A549 (cell line): ENCODE data around the gene FKBP2. TPM values are rescaled to one million over a fixed set of nuclear protein-coding genes. Genes with fewer than 3 reads are reported as not detected.
A peak's percentile ranks its signal among the peaks of the same experiment; 100 is the strongest.

Experiments
- BHLHE40 ChIP-seq: IDR thresholded peaks from 2 replicates; pipeline ENCODE4 v1.6.1; 2012; ENCODE audit warnings: low read depth, low read length, inconsistent platforms
- CBX2 ChIP-seq: fragments of 200-600 bp; sonication (generic); IDR thresholded peaks from 2 replicates; pipeline ENCODE4 v1.6.1; 2016; ENCODE audit warnings: low read depth, mild to moderate bottlenecking, borderline replicate concordance
- CHD2 ChIP-seq: fragments of 150-350 bp; IDR thresholded peaks from 2 replicates; pipeline ENCODE4 v1.6.1; 2014; ENCODE audit warnings: low read length; ENCODE audit not compliant: partially characterized antibody
- CHD4 ChIP-seq: fragments of 200-600 bp; sonication (generic); IDR thresholded peaks from 2 replicates; pipeline ENCODE4 v1.6.1; 2016; ENCODE audit warnings: antibody characterized with exemption, mild to moderate bottlenecking, borderline replicate concordance
- EHMT2 ChIP-seq: fragments of 200-600 bp; sonication (generic); IDR thresholded peaks from 2 replicates; pipeline ENCODE4 v1.6.1; 2016; ENCODE audit warnings: antibody characterized with exemption, low read depth, mild to moderate bottlenecking, moderate library complexity
- EP300 ChIP-seq, 2 experiments: fragments of >200 bp; sonication (Bioruptor Twin); formaldehyde crosslinking; IDR thresholded peaks; 2 replicates in 1 of 2; 3 replicates in 1 of 2; pipeline ENCODE4 v1.6.1; 2016 to 2017
- FOSL2 ChIP-seq, 2 experiments: fragments of 450-650 bp in 1 of 2; fragments of >200 bp in 1 of 2; sonication (Bioruptor Twin) in 1 of 2; formaldehyde crosslinking; IDR thresholded peaks; 2 replicates each; pipeline versions ENCODE4 v1.5.0 to v1.6.1; 2016 to 2020; ENCODE audit warnings: mild to moderate bottlenecking in 1 of 2, moderate library complexity in 1 of 2
- FOXS1 ChIP-seq: fragments of 250-450 bp; sonication (Bioruptor Pico); IDR thresholded peaks from 2 replicates; pipeline ENCODE4 v1.5.0; 2020; ENCODE audit warnings: mild to moderate bottlenecking, moderate library complexity
- GATA3 ChIP-seq: IDR thresholded peaks from 2 replicates; pipeline ENCODE4 v1.6.1; 2012; ENCODE audit warnings: borderline replicate concordance
- HDAC2 ChIP-seq: fragments of 200-600 bp; sonication (generic); IDR thresholded peaks from 2 replicates; pipeline ENCODE4 v1.6.1; 2016
- HEYL ChIP-seq: fragments of 250-450 bp; sonication (Bioruptor Pico); IDR thresholded peaks from 2 replicates; pipeline ENCODE4 v1.8.0; 2021; ENCODE audit warnings: mild to moderate bottlenecking, moderate library complexity
- HMGXB4 ChIP-seq: fragments of 250-450 bp; sonication (Bioruptor Pico); IDR thresholded peaks from 2 replicates; pipeline ENCODE4 v1.5.0; 2021; ENCODE audit warnings: mild to moderate bottlenecking, moderate library complexity, borderline replicate concordance
- HOXA7 ChIP-seq: fragments of 250-450 bp; sonication (Bioruptor Pico); IDR thresholded peaks from 2 replicates; pipeline ENCODE4 v1.5.0; 2020; ENCODE audit warnings: mild to moderate bottlenecking, moderate library complexity
- JUN ChIP-seq, 2 experiments: fragments of >200 bp; sonication (Bioruptor Twin); formaldehyde crosslinking; IDR thresholded peaks; 2 replicates in 1 of 2; 3 replicates in 1 of 2; pipeline ENCODE4 v1.6.1; 2016 to 2017
- JUNB ChIP-seq: fragments of >200 bp; sonication (Bioruptor Twin); formaldehyde crosslinking; IDR thresholded peaks from 2 replicates; pipeline ENCODE4 v1.6.1; 2016
- KDM5A ChIP-seq: fragments of 200-600 bp; sonication (generic); IDR thresholded peaks from 2 replicates; pipeline ENCODE4 v1.6.1; 2016; ENCODE audit warnings: antibody characterized with exemption, mild to moderate bottlenecking
- MAFK ChIP-seq: fragments of 450-650 bp; IDR thresholded peaks from 2 replicates; pipeline ENCODE4 v1.6.1; 2014; ENCODE audit not compliant: partially characterized antibody
- MAX ChIP-seq: IDR thresholded peaks from 2 replicates; pipeline ENCODE4 v1.6.1; 2012
- MAZ ChIP-seq: fragments of 150-350 bp; IDR thresholded peaks from 2 replicates; pipeline ENCODE4 v1.6.1; 2014; ENCODE audit warnings: antibody characterized with exemption, low read depth, low read length, borderline replicate concordance
- MYC ChIP-seq: IDR thresholded peaks from 2 replicates; pipeline ENCODE4 v1.6.1; 2012; ENCODE audit warnings: mild to moderate bottlenecking, inconsistent platforms, low read length, improper control_type of control experiment, borderline replicate concordance
- NPAS2 ChIP-seq: fragments of 250-450 bp; sonication (Bioruptor Pico); IDR thresholded peaks from 2 replicates; pipeline ENCODE4 v1.8.0; 2022; ENCODE audit warnings: mild to moderate bottlenecking, moderate library complexity, borderline replicate concordance
- PHF8 ChIP-seq: fragments of 200-600 bp; sonication (generic); IDR thresholded peaks from 2 replicates; pipeline ENCODE4 v1.6.1; 2016; ENCODE audit warnings: low read depth, mild to moderate bottlenecking, antibody characterized with exemption, moderate library complexity, borderline replicate concordance
- RARB ChIP-seq: fragments of 250-450 bp; sonication (Bioruptor Pico); IDR thresholded peaks from 2 replicates; pipeline ENCODE4 v1.8.0; 2021; ENCODE audit warnings: mild to moderate bottlenecking, moderate library complexity
- RCOR1 ChIP-seq: fragments of 150-350 bp; IDR thresholded peaks from 2 replicates; pipeline ENCODE4 v1.6.1; 2014; ENCODE audit warnings: antibody characterized with exemption, low read length, low read depth
- SREBF2 ChIP-seq: fragments of 450-650 bp; IDR thresholded peaks from 2 replicates; pipeline ENCODE4 v1.6.1; 2014; ENCODE audit warnings: mild to moderate bottlenecking, moderate library complexity
- ZC3H11A ChIP-seq: fragments of 450-650 bp; IDR thresholded peaks from 2 replicates; pipeline ENCODE4 v1.6.1; 2014; ENCODE audit warnings: antibody characterized with exemption, mild to moderate bottlenecking
- ZFP36 ChIP-seq: fragments of 450-650 bp; IDR thresholded peaks from 2 replicates; pipeline ENCODE4 v1.6.1; 2014; ENCODE audit warnings: borderline replicate concordance; ENCODE audit not compliant: partially characterized antibody
- ZNF302 ChIP-seq: fragments of 250-450 bp; sonication (Bioruptor Pico); IDR thresholded peaks from 2 replicates; pipeline ENCODE4 v1.9.0; 2021; ENCODE audit warnings: inconsistent platforms, mild to moderate bottlenecking, moderate library complexity
- ZSCAN20 ChIP-seq: fragments of 250-450 bp; sonication (Bioruptor Pico); IDR thresholded peaks from 2 replicates; pipeline ENCODE4 v1.8.0; 2022; ENCODE audit warnings: mild to moderate bottlenecking, moderate library complexity
- polyA plus RNA-seq, 4 experiments: library from polyadenylated mRNA; depleted of rRNA in 3 of 4; stranded (reverse); fragments of >200 nt; fragmentation: RNase III in 1 of 4; extraction: RNeasy Plus Mini Kit Qiagen cat#74134 plus additional on column Dnase treatment in 1 of 4; gene quantifications; 2 replicates in 3 of 4; 3 replicates in 1 of 4; pipeline ENCODE4 v1.2.3, GENCODE V29; 2011 to 2017
- TF ChIP-seq, protein P1 (sequence below): fragments of 450-650 bp; IDR thresholded peaks from 2 replicates; pipeline ENCODE4 v1.6.1; 2014; ENCODE audit warnings: antibody characterized with exemption
- TF ChIP-seq, protein P2 (sequence below): fragments of 150-350 bp; IDR thresholded peaks from 2 replicates; pipeline ENCODE4 v1.6.1; 2014; ENCODE audit warnings: low read depth, mild to moderate bottlenecking, low read length
- TF ChIP-seq, protein P3 (sequence below): fragments of >200 bp; sonication (Bioruptor Twin); formaldehyde crosslinking; IDR thresholded peaks from 2 replicates; pipeline ENCODE4 v1.6.1; 2016
- TF ChIP-seq, protein P4 (sequence below): fragments of >200 bp; sonication (Bioruptor Twin); formaldehyde crosslinking; IDR thresholded peaks from 3 replicates; pipeline ENCODE4 v1.6.1; 2016
- TF ChIP-seq, protein P5 (sequence below): fragments of >200 bp; sonication (Bioruptor Twin); formaldehyde crosslinking; IDR thresholded peaks from 3 replicates; pipeline ENCODE4 v1.5.1; 2016
- TF ChIP-seq, protein P6 (sequence below): IDR thresholded peaks from 2 replicates; pipeline ENCODE4 v1.6.1; 2012; ENCODE audit warnings: low read depth, borderline replicate concordance

Gene FKBP2
- polyA plus RNA-seq, 2 of the 4 experiments (the other 2 are of a cell fraction): 40.5 to 131 TPM

- peak; percentile 56; the same call in 1 of the 2 replicates for TF ChIP-seq PHF8
- TF ChIP-seq ZSCAN20 (CRISPR knock-in tag): no peak
- no peak for TF ChIP-seq SREBF2
- TF ChIP-seq MAFK: no peak
- TF ChIP-seq HEYL: no peak
- TF ChIP-seq, protein P1, sequence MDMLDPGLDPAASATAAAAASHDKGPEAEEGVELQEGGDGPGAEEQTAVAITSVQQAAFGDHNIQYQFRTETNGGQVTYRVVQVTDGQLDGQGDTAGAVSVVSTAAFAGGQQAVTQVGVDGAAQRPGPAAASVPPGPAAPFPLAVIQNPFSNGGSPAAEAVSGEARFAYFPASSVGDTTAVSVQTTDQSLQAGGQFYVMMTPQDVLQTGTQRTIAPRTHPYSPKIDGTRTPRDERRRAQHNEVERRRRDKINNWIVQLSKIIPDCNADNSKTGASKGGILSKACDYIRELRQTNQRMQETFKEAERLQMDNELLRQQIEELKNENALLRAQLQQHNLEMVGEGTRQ: no peak
- TF ChIP-seq MYC: no peak; the same call in 1 of the 2 replicates
- no peak for TF ChIP-seq HDAC2
- TF ChIP-seq HMGXB4 (CRISPR knock-in tag): no peak
- TF ChIP-seq MAX: peak; percentile 84
- TF ChIP-seq BHLHE40: no peak
- peak; percentile 32; the same call in 1 of the 2 replicates for TF ChIP-seq MAZ
- TF ChIP-seq KDM5A: no peak
- TF ChIP-seq NPAS2 (CRISPR knock-in tag): no peak
- TF ChIP-seq ZNF302 (CRISPR knock-in tag): no peak
- TF ChIP-seq, protein P2, sequence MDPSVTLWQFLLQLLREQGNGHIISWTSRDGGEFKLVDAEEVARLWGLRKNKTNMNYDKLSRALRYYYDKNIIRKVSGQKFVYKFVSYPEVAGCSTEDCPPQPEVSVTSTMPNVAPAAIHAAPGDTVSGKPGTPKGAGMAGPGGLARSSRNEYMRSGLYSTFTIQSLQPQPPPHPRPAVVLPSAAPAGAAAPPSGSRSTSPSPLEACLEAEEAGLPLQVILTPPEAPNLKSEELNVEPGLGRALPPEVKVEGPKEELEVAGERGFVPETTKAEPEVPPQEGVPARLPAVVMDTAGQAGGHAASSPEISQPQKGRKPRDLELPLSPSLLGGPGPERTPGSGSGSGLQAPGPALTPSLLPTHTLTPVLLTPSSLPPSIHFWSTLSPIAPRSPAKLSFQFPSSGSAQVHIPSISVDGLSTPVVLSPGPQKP: no peak
- no peak for TF ChIP-seq FOXS1
- no peak for TF ChIP-seq EHMT2
- no peak for TF ChIP-seq CHD2
- no peak for TF ChIP-seq ZFP36
- no peak; the same call in 1 of the 2 replicates for TF ChIP-seq HOXA7
- no peak for TF ChIP-seq CHD4
- no peak for TF ChIP-seq EP300 (IDR thresholded peaks at IDR 0.05)
- no peak for TF ChIP-seq RCOR1
- TF ChIP-seq, protein P3, sequence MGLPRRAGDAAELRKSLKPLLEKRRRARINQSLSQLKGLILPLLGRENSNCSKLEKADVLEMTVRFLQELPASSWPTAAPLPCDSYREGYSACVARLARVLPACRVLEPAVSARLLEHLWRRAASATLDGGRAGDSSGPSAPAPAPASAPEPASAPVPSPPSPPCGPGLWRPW: no peak
- TF ChIP-seq JUN (IDR thresholded peaks at IDR 0.05): peak; percentile 78 to 92
- TF ChIP-seq ZC3H11A: no peak
- TF ChIP-seq, protein P4, sequence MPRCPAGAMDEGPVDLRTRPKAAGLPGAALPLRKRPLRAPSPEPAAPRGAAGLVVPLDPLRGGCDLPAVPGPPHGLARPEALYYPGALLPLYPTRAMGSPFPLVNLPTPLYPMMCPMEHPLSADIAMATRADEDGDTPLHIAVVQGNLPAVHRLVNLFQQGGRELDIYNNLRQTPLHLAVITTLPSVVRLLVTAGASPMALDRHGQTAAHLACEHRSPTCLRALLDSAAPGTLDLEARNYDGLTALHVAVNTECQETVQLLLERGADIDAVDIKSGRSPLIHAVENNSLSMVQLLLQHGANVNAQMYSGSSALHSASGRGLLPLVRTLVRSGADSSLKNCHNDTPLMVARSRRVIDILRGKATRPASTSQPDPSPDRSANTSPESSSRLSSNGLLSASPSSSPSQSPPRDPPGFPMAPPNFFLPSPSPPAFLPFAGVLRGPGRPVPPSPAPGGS: no peak; the same call in 2 of the 3 replicates
- TF ChIP-seq, protein P5, sequence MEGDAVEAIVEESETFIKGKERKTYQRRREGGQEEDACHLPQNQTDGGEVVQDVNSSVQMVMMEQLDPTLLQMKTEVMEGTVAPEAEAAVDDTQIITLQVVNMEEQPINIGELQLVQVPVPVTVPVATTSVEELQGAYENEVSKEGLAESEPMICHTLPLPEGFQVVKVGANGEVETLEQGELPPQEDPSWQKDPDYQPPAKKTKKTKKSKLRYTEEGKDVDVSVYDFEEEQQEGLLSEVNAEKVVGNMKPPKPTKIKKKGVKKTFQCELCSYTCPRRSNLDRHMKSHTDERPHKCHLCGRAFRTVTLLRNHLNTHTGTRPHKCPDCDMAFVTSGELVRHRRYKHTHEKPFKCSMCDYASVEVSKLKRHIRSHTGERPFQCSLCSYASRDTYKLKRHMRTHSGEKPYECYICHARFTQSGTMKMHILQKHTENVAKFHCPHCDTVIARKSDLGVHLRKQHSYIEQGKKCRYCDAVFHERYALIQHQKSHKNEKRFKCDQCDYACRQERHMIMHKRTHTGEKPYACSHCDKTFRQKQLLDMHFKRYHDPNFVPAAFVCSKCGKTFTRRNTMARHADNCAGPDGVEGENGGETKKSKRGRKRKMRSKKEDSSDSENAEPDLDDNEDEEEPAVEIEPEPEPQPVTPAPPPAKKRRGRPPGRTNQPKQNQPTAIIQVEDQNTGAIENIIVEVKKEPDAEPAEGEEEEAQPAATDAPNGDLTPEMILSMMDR: peak; percentile 12; the same call in 1 of the 3 replicates
- no peak; the same call in 1 of the 2 replicates for TF ChIP-seq GATA3
- TF ChIP-seq FOSL2 (IDR thresholded peaks at IDR 0.05): no peak
- peak; percentile 41; the same call in 1 of the 2 replicates for TF ChIP-seq FOSL2 (CRISPR knock-in tag; IDR thresholded peaks at IDR 0.05)
- TF ChIP-seq, protein P6, sequence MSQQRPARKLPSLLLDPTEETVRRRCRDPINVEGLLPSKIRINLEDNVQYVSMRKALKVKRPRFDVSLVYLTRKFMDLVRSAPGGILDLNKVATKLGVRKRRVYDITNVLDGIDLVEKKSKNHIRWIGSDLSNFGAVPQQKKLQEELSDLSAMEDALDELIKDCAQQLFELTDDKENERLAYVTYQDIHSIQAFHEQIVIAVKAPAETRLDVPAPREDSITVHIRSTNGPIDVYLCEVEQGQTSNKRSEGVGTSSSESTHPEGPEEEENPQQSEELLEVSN: peak; percentile 61; the same call in 1 of the 2 replicates
- TF ChIP-seq JUNB: no peak
- no peak for TF ChIP-seq RARB
- no peak for TF ChIP-seq CBX2
These were observed 28.8 kb downstream of the FKBP2 start (continued) for GRCh38 chr11:64269540-64270220.
